ENCODE data around the gene DLG1. TPM values are rescaled to one million over a fixed set of nuclear protein-coding genes. Genes with fewer than 3 reads are reported as not detected.

Gene DLG1
- total RNA-seq, 1 donor from 2014 or later = 114 TPM

DNA sequence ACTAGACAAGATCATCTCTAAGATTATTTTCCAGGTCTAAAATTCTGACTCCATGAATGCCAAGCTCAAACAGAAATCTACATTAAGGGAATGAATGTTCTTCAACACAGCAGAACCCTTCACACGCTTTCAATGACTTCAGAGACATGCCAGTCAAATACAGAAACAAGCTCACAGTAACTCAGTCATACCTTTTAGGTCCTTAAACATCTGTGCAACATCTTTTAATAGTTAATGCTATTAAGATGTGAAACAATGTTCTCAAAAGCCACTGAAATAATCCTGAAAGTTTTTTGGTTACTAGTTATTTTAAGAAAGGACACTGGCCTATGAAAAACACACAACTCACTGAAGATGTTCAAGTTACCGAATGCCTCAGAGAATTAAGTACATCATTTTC, 2.5 kb downstream of the DLG1 start:
- H3K27ac Mint-ChIP-seq = no peak overlapping the region
- no peaks in the 10 kb centered on the region for H3K9me3 Mint-ChIP-seq
- no peak for DNase-seq (ENCODE audit: low spot score in 2 of 2, unreplicated experiment in 2 of 2)
- TF ChIP-seq CTCF (IDR thresholded peaks at IDR 0.05; ENCODE audit: unreplicated experiment) = no peak
- no peak overlapping the region for H3K4me3 Mint-ChIP-seq
- H3K27me3 Mint-ChIP-seq (ENCODE audit: low read depth) = no peaks in the 10 kb centered on the region
- peaks cover 12% of the 10 kb centered on the region for H3K36me3 Mint-ChIP-seq
- H3K4me1 Mint-ChIP-seq = peaks cover 24% of the 10 kb centered on the region

DNA sequence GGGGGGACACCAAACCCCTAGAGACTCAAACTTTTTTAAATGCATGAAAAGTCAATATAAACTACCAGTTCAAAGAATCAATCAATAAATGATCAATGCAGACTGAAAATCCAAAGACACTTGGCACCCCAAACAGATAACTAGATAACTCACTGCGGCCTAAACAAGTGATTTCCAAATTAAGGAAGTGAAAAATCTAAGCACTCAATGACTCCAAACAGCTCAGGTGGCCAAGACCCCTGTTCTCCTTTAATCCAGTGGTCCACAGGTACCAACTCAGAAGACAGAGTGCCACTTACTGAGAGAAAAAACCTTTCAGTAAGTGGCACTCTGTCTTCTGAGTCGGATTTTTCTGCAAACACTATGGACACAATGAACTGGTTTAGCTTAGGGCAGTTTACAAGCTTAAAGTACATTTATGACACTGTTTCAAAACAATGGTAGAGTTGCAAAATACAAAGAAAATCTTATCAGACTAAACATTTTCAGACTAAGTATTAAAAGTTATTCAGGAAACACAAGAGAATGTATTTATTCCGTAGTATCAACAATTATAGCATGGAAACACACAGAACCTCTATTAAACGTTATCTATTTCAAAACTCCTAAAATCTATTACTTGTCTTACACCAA, 4.7 kb downstream of the DLG1 start:
- H3K36me3 Mint-ChIP-seq = peaks cover 17% of the 10 kb centered on the region

GRCh38 chr3:197292648-197293047, 5.8 kb downstream of the DLG1 start:
- Mint-ChIP-seq H3K9me3 (no peaks in the 10 kb centered on the region), H3K27ac (no peak overlapping the region), H3K36me3 (peaks cover 21% of the 10 kb centered on the region), H3K4me1 (peaks cover 21% of the 10 kb centered on the region), H3K27me3 (ENCODE audit: low read depth) (no peaks in the 10 kb centered on the region), H3K4me3 (no peak overlapping the region)
- no peak for DNase-seq (ENCODE audit: low spot score in 2 of 2, unreplicated experiment in 2 of 2)
- TF ChIP-seq CTCF (IDR thresholded peaks at IDR 0.05; ENCODE audit: unreplicated experiment) = no peak

More for the DNA sequence above, 4.7 kb downstream of the DLG1 start:
- Mint-ChIP-seq H3K27me3 (ENCODE audit: low read depth) (no peaks in the 10 kb centered on the region), H3K9me3 (no peaks in the 10 kb centered on the region), H3K27ac (no peak overlapping the region), H3K4me3 (no peak overlapping the region), H3K4me1 (peaks cover 21% of the 10 kb centered on the region)
- DNase-seq (ENCODE audit: low spot score in 2 of 2, unreplicated experiment in 2 of 2) = no peak
- TF ChIP-seq CTCF (IDR thresholded peaks at IDR 0.05; ENCODE audit: unreplicated experiment) = no peak

DNA sequence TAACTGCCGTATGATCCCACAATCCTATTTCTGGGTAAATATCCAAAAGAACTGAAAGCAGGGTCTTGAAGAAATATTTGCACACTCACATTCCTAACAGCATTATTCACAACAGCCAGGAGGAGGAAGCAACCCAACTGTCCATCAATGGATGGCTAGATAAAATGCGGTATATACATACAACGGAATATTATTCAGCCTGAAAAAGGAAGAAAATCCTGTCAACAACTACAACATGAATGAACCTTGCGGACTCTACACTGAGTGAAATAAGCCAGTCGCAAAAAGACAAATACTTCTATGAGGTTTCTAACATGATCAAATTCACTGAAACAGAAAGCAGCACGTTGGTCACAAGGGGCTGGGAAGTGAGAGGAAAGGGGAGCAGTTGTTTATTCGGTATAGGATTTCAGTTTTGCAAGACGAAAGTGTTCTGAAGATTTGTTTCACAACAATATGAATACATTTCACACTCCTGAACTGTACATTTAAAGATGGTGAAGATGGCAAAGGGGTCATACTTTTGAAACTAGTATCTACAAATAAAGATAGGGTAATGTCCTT, 6.2 kb downstream of the DLG1 start:
- no peak overlapping the region for H3K4me3 Mint-ChIP-seq
- no peaks in the 10 kb centered on the region for H3K9me3 Mint-ChIP-seq
- H3K4me1 Mint-ChIP-seq = peaks cover 20% of the 10 kb centered on the region
- H3K36me3 Mint-ChIP-seq = peaks cover 23% of the 10 kb centered on the region
- DNase-seq (ENCODE audit: low spot score in 2 of 2, unreplicated experiment in 2 of 2) = no peak
- no peak overlapping the region for H3K27ac Mint-ChIP-seq
- H3K27me3 Mint-ChIP-seq (ENCODE audit: low read depth) = no peaks in the 10 kb centered on the region
- no peak for TF ChIP-seq CTCF (IDR thresholded peaks at IDR 0.05; ENCODE audit: unreplicated experiment)

GRCh38 chr3:197289726-197290125, 8.7 kb downstream of the DLG1 start:
- Mint-ChIP-seq H3K9me3 (peaks cover 11% of the 10 kb centered on the region), H3K27ac (no peak overlapping the region), H3K36me3 (peaks cover 46% of the 10 kb centered on the region), H3K4me3 (no peak overlapping the region), H3K27me3 (ENCODE audit: low read depth) (no peaks in the 10 kb centered on the region), H3K4me1 (peaks cover 7% of the 10 kb centered on the region)
- no peak for TF ChIP-seq CTCF (IDR thresholded peaks at IDR 0.05; ENCODE audit: unreplicated experiment)
- no peak for DNase-seq (ENCODE audit: low spot score in 2 of 2, unreplicated experiment in 2 of 2)
